ENCODE measurements around the gene PCSK4.

Gene PCSK4

GRCh38 chr19:1456121-1456900 is 33.8 kb downstream of the PCSK4 start:
- DNase-seq (ENCODE audit: low read depth, low spot score), result no peak
- in situ Hi-C loops (cut with HindIII; ENCODE audit: low sequenced_read_pairs), result no loop called here
- no peak overlapping the region for H3K4me3 ChIP-seq (ENCODE audit: low read depth, low read length)
- TF ChIP-seq, protein P1, sequence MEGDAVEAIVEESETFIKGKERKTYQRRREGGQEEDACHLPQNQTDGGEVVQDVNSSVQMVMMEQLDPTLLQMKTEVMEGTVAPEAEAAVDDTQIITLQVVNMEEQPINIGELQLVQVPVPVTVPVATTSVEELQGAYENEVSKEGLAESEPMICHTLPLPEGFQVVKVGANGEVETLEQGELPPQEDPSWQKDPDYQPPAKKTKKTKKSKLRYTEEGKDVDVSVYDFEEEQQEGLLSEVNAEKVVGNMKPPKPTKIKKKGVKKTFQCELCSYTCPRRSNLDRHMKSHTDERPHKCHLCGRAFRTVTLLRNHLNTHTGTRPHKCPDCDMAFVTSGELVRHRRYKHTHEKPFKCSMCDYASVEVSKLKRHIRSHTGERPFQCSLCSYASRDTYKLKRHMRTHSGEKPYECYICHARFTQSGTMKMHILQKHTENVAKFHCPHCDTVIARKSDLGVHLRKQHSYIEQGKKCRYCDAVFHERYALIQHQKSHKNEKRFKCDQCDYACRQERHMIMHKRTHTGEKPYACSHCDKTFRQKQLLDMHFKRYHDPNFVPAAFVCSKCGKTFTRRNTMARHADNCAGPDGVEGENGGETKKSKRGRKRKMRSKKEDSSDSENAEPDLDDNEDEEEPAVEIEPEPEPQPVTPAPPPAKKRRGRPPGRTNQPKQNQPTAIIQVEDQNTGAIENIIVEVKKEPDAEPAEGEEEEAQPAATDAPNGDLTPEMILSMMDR (IDR thresholded peaks at IDR 0.05; ENCODE audit: low read depth, low read length), result no peak

GRCh38 chr19:1455336-1456120 is 34.6 kb downstream of the PCSK4 start:
- in situ Hi-C loops (cut with HindIII; ENCODE audit: low sequenced_read_pairs), result no loop called here
- TF ChIP-seq, protein P1 (IDR thresholded peaks at IDR 0.05; ENCODE audit: low read depth, low read length), result no peak
- H3K4me3 ChIP-seq (ENCODE audit: low read depth, low read length), result no peak overlapping the region
- DNase-seq (ENCODE audit: low read depth, low spot score), result no peak

DNA sequence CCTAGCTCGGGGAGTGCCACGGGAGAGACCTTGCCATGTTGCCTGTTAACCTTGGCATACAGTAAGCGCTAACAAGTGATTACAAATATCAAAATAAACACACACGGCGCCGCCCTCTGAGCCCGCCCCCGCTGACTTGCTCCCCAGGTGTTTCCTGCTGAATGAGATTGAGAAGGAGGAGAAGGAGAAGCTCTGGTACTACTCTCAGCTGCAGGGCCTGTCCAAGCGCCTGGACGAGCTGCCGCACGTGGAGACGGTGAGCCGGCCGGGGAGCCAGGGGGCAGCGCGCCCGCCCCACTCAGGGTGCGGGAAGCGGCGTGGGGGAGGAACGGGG is 35.2 kb downstream of the PCSK4 start:
- in situ Hi-C loops (cut with HindIII; ENCODE audit: low sequenced_read_pairs), result no loop called here
- H3K4me3 ChIP-seq (ENCODE audit: low read depth, low read length), result no peak overlapping the region
- TF ChIP-seq, protein P1 (IDR thresholded peaks at IDR 0.05; ENCODE audit: low read depth, low read length), result no peak

GRCh38 chr19:1453525-1454364 is 36.4 kb downstream of the PCSK4 start:
- no peak for DNase-seq (ENCODE audit: low read depth, low spot score)
- no peak overlapping the region for H3K4me3 ChIP-seq (ENCODE audit: low read depth, low read length)
- TF ChIP-seq, protein P1 (IDR thresholded peaks at IDR 0.05; ENCODE audit: low read depth, low read length), result no peak
- in situ Hi-C loops (cut with HindIII; ENCODE audit: low sequenced_read_pairs), result no loop called here

More for the DNA sequence above, 35.2 kb downstream of the PCSK4 start:
- DNase-seq (ENCODE audit: low read depth, low spot score), result no peak

- TF ChIP-seq, protein P1 (IDR thresholded peaks at IDR 0.05; ENCODE audit: low read depth, low read length), result no peak
- in situ Hi-C loops (cut with HindIII; ENCODE audit: low sequenced_read_pairs), result no loop called here
- DNase-seq (ENCODE audit: low read depth, low spot score), result no peak
- no peak overlapping the region for H3K4me3 ChIP-seq (ENCODE audit: low read depth, low read length)
Observed at GRCh38 chr19:1452802-1453524, 37.2 kb downstream of the PCSK4 start.

Data from astrocyte of the spinal cord (primary cell).